SU-DHL-6 (cell line): ENCODE results near the gene MCAT.

Experiments used
- CTCF ChIP-seq: fragments of 200-600 bp; sonication (generic); IDR thresholded peaks from one replicate; pipeline ENCODE4 v1.5.1; 2017; ENCODE audit warnings: antibody characterized with exemption, mild to moderate bottlenecking, low read length, moderate library complexity; ENCODE audit not compliant: insufficient read depth, poor library complexity, severe bottlenecking
- EZH2phosphoT487 ChIP-seq: fragments of 200-600 bp; sonication (generic), shearing (Covaris generic); conservative IDR thresholded peaks from 2 replicates; pipeline ENCODE4 v1.6.1; 2018; ENCODE audit warnings: mild to moderate bottlenecking, antibody characterized with exemption, low read length, moderate library complexity, mixed read lengths

GRCh38 chr22:43179911-43180195 lies 36.7 kb upstream of the MCAT start:
- TF ChIP-seq CTCF (no peak), EZH2phosphoT487 (no peak)
